Endodermal cell (in vitro differentiated cells): ENCODE data around the gene DCST2. TPM values are rescaled to one million over a fixed set of nuclear protein-coding genes. Genes with fewer than 3 reads are reported as not detected.

ENCODE experiments used
- DNase-seq: peaks from one replicate; pipeline ENCODE4 v3.0.0-alpha.2; 2017
- H3K27ac ChIP-seq: 2 replicates; pipeline ENCODE4 v1.5.1; 2013; ENCODE audit warnings: mild to moderate bottlenecking, low read depth, low read length, moderate library complexity
- H3K27me3 ChIP-seq: 2 replicates; pipeline ENCODE4 v1.6.1; 2013; ENCODE audit warnings: mild to moderate bottlenecking, low read length, moderate library complexity; ENCODE audit not compliant: insufficient read depth, control insufficient read depth, poor library complexity, severe bottlenecking
- H3K36me3 ChIP-seq: 2 replicates; pipeline ENCODE4 v1.7.0; 2013; ENCODE audit warnings: mild to moderate bottlenecking, low read length, moderate library complexity; ENCODE audit not compliant: control insufficient read depth, insufficient read depth
- H3K4me1 ChIP-seq: one replicate; pipeline ENCODE4 v1.7.0; 2013; ENCODE audit warnings: low read length; ENCODE audit not compliant: control insufficient read depth, insufficient read depth
- H3K4me3 ChIP-seq: 2 replicates; pipeline ENCODE4 v1.5.1; 2013; ENCODE audit warnings: mild to moderate bottlenecking, low read length, moderate library complexity
- H3K9ac ChIP-seq: 2 replicates; pipeline ENCODE4 v1.6.1; 2013; ENCODE audit warnings: mild to moderate bottlenecking, low read length, moderate library complexity; ENCODE audit not compliant: poor library complexity, severe bottlenecking; ENCODE audit errors: extremely low read depth
- H3K9me3 ChIP-seq: 2 replicates; pipeline ENCODE4 v1.6.1; 2013; ENCODE audit warnings: mild to moderate bottlenecking, low read length, moderate library complexity; ENCODE audit not compliant: control insufficient read depth
- H3K27ac Mint-ChIP-seq: 2 replicates; pipeline ENCODE4 v1.8.0; 2020; ENCODE audit warnings: mixed read lengths
- H3K27me3 Mint-ChIP-seq: 2 replicates; pipeline ENCODE4 v1.8.0; 2021; ENCODE audit warnings: mild to moderate bottlenecking, mixed read lengths; ENCODE audit not compliant: insufficient read depth
- H3K36me3 Mint-ChIP-seq: 2 replicates; pipeline ENCODE4 v1.8.0; 2020; ENCODE audit warnings: low read depth, mixed read lengths
- H3K4me1 Mint-ChIP-seq: 2 replicates; pipeline ENCODE4 v1.8.0; 2020; ENCODE audit warnings: mixed read lengths
- H3K4me3 Mint-ChIP-seq: 2 replicates; pipeline ENCODE4 v1.8.0; 2020; ENCODE audit warnings: mild to moderate bottlenecking, moderate library complexity, mixed read lengths
- H3K9me3 Mint-ChIP-seq: 2 replicates; pipeline ENCODE4 v1.8.0; 2020; ENCODE audit warnings: mild to moderate bottlenecking, mixed read lengths
- WGBS, 2 experiments: methylation state at CpG; one replicate each; pipeline versions ENCODE4 v1.1.5 to v1.1.7; 2013; ENCODE audit warnings: missing lambda C conversion rate in 2 of 2, mixed read lengths in 1 of 2; ENCODE audit not compliant: insufficient coverage in 1 of 2, insufficient read length in 1 of 2; 5-methylcytosine and 5-hydroxymethylcytosine counted together
- total RNA-seq, 2 donors: library from RNA; stranded (reverse); fragmentation: NEBNext Ultra II Directional in 1 of 2; extraction: Animal tissue kit (Norgen Biotek cat#: 25700) in 1 of 2; gene quantifications; 2 replicates in 1 of 2; 3 replicates in 1 of 2; pipeline ENCODE4 v1.2.1, GENCODE V29; 2021
- TF ChIP-seq, protein P1 (sequence below): fragments of 200-600 bp; sonication (generic); conservative IDR thresholded peaks from 2 replicates; pipeline ENCODE4 v1.5.0; 2021; ENCODE audit warnings: antibody characterized with exemption, mild to moderate bottlenecking

DCST2 gene
- total RNA-seq, 2 donors from 2014 or later = 0.44 to 2.0 TPM

DNA sequence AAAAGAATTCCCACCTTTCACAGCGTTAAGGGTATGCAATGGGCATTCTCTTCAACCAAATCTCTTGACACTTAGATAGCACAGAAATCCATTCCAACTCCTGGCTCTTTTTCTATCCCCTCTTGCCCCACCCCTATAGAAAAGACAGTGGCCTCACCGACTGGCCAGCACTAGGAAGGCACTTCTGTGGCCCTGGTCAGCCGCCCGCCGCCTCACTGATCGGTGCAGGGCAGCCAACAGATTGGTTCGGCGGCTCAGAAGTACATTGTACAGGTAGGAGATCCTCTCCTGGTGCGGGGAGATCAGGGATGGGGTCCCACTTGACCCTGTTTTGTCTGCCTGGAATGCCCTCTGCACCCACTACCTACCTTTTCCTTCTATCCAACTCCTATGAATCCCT is 9.3 kb downstream of the DCST2 start:
- H3K4me1 ChIP-seq = no peaks in the 10 kb centered on the region
- H3K4me3 ChIP-seq = no peak overlapping the region
- H3K27me3 ChIP-seq = no peaks in the 10 kb centered on the region
- H3K4me3 Mint-ChIP-seq = no peak overlapping the region
- H3K9me3 Mint-ChIP-seq = no peaks in the 10 kb centered on the region
- no peak for DNase-seq
- peaks cover 7% of the 10 kb centered on the region for H3K27me3 Mint-ChIP-seq
- 93% methylated on average over 3 to 9 of the region's 9 CpGs for WGBS, 2 experiments
- no peak overlapping the region for H3K27ac ChIP-seq
- no peak overlapping the region for H3K9ac ChIP-seq
- no peaks in the 10 kb centered on the region for H3K36me3 ChIP-seq
- no peaks in the 10 kb centered on the region for H3K36me3 Mint-ChIP-seq
- H3K4me1 Mint-ChIP-seq = no peaks in the 10 kb centered on the region
- TF ChIP-seq, protein P1, sequence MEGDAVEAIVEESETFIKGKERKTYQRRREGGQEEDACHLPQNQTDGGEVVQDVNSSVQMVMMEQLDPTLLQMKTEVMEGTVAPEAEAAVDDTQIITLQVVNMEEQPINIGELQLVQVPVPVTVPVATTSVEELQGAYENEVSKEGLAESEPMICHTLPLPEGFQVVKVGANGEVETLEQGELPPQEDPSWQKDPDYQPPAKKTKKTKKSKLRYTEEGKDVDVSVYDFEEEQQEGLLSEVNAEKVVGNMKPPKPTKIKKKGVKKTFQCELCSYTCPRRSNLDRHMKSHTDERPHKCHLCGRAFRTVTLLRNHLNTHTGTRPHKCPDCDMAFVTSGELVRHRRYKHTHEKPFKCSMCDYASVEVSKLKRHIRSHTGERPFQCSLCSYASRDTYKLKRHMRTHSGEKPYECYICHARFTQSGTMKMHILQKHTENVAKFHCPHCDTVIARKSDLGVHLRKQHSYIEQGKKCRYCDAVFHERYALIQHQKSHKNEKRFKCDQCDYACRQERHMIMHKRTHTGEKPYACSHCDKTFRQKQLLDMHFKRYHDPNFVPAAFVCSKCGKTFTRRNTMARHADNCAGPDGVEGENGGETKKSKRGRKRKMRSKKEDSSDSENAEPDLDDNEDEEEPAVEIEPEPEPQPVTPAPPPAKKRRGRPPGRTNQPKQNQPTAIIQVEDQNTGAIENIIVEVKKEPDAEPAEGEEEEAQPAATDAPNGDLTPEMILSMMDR = no peak
- no peaks in the 10 kb centered on the region for H3K9me3 ChIP-seq
- no peak overlapping the region for H3K27ac Mint-ChIP-seq

DNA sequence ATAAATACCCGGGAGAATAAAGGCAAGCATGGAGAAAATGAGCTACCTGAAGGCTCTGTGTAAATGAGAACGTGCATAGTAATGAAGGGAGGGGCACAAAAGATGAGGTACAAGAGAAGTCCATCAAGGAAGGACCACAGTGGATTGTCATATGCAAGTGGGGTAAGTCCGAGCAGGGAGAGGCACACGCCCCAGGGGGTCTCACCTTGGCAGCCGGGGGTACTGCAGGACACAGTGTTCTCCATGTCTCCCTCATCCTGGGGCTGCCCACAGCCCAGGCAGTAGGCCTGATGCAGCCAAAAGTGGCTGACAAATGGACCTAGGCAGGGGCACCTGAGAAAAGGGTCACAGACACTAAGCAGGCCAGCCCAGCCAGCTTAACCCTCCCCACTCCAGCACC is 10.0 kb downstream of the DCST2 start:
- Mint-ChIP-seq H3K9me3 (no peaks in the 10 kb centered on the region), H3K27ac (no peak overlapping the region), H3K36me3 (no peaks in the 10 kb centered on the region), H3K4me3 (no peak overlapping the region), H3K4me1 (no peaks in the 10 kb centered on the region), H3K27me3 (peaks cover 8% of the 10 kb centered on the region)
- H3K9ac ChIP-seq = no peak overlapping the region
- no peaks in the 10 kb centered on the region for H3K9me3 ChIP-seq
- no peaks in the 10 kb centered on the region for H3K36me3 ChIP-seq
- no peak overlapping the region for H3K27ac ChIP-seq
- 88 to 93% methylated on average over 5 of the region's 5 CpGs for WGBS, 2 experiments
- TF ChIP-seq, protein P1 = no peak
- no peak overlapping the region for H3K4me3 ChIP-seq
- no peaks in the 10 kb centered on the region for H3K27me3 ChIP-seq
- no peaks in the 10 kb centered on the region for H3K4me1 ChIP-seq
- DNase-seq = no peak

DNA sequence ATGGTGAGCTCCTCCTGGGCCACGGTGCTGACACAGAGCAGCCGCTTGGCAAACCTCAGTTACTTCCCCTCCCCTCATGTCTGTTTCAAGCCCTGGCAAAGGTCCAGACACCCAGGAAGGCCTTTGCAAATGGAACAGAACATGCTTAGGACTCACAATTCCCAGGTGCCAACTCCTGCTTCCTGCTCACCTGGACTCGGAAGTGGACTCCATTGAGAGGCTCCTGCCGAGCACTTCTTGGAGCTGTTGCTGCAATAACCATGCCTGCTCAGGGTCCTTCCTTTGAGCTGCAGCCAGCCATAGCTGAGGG is 10.7 kb downstream of the DCST2 start:
- H3K9me3 Mint-ChIP-seq = no peaks in the 10 kb centered on the region
- Histone ChIP-seq H3K27ac (no peak overlapping the region), H3K36me3 (no peaks in the 10 kb centered on the region), H3K9me3 (no peaks in the 10 kb centered on the region), H3K27me3 (no peaks in the 10 kb centered on the region), H3K9ac (no peak overlapping the region), H3K4me3 (no peak overlapping the region), H3K4me1 (no peaks in the 10 kb centered on the region)
- DNase-seq = no peak
- no peaks in the 10 kb centered on the region for H3K36me3 Mint-ChIP-seq
- no peak overlapping the region for H3K4me3 Mint-ChIP-seq
- H3K27me3 Mint-ChIP-seq = peaks cover 8% of the 10 kb centered on the region
- no peaks in the 10 kb centered on the region for H3K4me1 Mint-ChIP-seq
- TF ChIP-seq, protein P1 = no peak
- 88 to 100% methylated on average over 2 to 4 of the region's 4 CpGs for WGBS, 2 experiments
- H3K27ac Mint-ChIP-seq = no peak overlapping the region
